Stimulated activated CD8-positive, alpha-beta memory T cell treated with anti-CD3 and anti-CD28 coated beads, Interleukin-15, amount 100 ng/mL, for 24 hours (primary cell): Measurements from ENCODE around the gene DHODH.

Experiments used
- DNase-seq: peaks from one replicate; pipeline ENCODE4 v3.0.0-alpha.2; 2020; ENCODE audit warnings: low read depth

The DHODH gene

DNA sequence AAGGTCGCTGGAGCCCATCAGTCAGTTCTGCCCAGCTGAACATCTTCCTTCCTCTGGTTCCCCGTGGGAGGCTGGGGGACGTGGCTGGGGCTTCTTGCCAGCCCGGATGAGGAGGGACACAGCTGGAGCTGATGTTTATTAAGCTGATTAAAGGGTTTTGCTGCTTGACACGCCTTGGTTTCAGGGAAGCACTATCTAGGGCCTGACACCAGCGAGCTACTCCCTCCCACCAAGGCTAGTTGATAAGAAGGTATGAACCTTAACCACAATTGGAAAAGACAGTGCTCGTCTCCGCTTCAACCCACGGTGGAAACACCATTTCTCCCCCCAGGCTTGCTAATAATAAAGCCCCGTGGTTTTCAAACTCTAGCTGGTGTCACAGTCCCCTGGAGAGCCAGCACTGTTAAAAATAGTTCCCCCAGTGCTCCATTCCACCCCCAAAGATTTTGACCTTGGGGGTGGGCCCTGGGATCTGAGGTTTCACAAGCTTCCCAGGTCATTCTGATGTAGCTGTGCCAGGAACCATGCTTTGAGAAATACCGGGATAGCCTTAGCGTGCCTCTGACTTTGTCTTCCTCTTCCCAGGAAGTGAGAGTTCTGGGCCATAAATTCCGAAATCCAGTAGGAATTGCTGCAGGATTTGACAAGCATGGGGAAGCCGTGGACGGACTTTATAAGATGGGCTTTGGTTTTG, 5.5 kb downstream of the DHODH start:
- DNase-seq: no peak

DNA sequence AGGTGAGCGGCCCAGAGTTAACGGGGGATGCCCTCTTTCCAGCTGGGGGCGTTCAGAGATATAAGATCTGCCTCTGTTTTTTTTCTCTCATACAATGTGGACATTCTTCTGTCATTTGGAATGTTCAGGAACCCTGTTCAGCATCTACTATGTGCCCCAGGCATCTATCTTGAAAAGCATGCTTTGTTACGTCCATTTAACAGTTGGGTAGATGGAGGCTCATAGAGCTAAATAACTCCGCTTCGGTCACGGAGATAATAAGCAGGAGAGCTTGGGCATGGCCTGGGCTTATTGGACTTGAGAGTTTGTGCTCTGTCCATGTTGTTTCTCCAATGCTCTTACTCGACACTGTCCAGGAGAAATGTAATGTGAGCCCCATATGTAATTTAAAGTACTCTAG, 6.1 kb downstream of the DHODH start:
- DNase-seq: no peak

DNA sequence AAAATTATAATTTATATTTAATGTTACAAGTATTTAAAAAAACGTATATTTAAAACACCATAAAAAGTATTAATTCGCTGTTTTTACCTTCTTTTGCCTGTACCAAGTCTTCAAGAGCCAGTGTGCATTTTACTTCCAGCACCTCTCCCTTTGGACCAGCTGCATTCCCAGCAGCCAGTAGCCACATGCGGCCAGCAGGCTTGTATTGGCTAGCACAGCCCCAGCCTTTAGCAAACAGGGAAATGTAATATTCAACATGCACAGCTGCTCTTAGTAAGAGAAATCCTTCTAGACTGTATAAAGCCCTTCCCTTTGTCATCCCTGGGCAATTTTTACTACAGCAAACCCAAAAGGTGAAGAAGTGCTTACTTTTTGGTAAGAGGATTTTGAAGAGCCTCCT, 6.6 kb downstream of the DHODH start:
- no peak for DNase-seq

DNA sequence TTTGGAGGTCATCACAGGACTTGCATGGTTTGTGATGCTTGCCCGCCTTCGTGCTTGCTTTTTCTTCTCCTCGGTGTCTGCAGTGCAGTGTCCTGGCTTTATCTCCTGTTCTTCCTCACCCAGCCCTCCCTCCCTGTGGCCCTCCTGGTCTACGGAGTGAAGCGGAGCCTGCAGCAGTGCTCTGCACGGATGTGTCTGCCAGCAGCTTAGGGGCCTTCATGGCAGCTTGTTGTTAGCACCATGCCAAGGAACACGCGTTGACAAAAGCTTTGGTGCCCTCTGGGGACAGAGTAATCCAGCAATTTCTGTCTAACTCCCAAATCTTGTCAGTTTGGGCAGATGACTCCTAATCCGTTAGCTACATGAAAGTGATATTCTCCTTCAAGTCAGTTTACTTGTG, 9.9 kb downstream of the DHODH start:
- DNase-seq: no peak

DNA sequence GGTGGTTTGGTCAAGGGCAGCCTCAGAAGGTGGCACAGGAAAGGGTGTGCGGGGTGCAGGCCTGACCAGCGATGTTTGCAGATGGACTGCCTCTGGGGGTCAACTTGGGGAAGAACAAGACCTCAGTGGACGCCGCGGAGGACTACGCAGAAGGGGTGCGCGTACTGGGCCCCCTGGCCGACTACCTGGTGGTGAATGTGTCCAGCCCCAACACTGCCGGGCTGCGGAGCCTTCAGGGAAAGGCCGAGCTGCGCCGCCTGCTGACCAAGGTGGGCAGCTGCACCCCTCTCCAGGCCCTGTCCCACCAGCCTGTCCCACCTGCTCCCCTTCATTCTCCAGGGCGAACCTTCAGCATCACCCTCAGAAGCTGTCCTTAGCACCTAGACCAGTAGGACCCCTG, 12.5 kb downstream of the DHODH start:
- no peak for DNase-seq

DNA sequence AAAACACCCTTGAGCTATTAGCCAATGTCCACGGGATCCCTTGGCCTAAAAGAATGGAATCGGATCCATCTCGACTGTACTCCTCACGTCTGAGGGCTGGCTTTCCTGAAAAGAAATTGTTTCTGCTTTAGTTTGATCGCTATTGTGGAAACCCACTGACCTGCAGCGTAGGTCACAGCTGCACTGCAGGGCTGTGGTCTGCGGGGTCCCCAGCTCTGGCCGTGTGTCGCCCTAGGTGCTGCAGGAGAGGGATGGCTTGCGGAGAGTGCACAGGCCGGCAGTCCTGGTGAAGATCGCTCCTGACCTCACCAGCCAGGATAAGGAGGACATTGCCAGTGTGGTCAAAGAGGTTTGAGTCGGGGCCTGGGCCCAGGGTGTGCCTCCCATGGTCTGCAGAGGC, 13.6 kb downstream of the DHODH start:
- no peak for DNase-seq

DNA sequence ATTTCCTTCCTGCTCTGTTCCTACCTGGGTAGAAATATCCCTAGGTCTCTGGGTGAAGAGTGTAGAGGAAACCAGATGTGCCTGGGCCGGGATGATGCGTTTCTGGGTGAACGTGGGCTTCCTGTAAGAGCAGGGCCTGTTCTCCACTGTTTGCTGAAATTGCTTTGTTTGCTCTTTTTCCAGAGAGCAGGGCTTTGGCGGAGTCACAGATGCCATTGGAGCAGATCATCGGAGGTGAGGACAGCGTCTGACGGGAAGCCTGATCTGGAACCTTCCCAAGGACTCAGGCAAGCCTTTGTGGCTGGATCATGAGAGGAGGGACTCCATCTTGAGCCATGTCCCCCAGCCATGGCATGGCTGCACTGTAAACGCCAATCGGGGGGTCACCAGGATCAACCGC, 15.4 kb downstream of the DHODH start:
- no peak for DNase-seq

DNA sequence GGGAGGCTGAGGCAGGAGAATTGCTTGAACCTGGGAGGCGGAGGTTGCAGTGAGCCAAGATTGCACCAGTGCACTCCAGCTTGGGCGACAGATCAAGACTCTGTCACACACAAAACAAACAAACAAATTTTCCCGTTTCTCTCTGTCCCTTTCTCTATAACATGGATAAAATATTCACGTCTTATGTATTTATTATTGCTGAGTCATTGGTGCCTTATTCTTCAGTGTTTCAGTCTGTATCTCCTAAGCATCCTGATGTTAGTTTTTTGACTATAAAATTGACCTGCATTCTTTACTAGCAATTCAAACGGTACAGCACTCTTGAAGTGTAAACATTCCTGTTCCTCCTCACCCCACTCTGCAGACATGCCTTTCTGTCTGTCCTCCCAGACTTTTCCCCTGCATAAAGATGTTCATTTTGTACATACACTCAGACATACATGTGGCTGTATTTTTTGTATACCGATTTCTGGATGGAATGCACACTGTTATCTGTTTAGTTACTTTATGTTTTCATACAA, 16.4 kb downstream of the DHODH start:
- DNase-seq: no peak

DNA sequence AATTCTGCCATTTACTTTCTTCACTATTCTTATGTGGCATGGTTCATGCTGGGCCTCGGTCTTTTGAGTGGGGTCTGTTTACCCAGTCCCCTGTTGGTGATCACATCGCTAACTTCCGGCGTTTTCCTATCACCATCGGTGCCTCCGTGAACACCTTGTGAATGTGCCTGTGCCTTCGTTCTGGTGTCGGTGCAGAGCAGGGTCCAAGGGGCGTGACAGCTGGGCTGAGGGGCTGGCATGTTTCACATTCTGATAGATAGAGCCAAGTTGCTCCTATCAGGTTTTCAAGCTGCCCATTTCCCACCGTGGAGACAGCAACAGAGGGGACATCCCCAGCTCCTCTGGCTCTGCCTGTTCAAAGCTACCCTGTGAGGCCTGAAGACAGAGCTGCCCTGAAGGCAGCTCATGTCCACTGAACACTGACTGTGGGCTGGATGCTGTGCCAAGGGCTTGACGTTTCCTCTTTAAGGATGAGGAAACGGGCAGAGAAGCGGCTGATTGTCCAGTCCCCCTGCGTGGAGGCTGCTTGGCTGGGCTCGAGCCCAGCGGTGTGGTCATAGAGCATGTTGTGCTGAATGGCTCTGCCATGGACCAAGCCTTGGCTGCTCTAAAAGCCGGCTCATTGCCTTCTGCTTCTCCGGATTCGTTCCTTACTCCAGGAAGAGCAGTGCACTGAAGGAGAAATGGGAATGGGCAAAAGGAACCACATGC, 17.0 kb downstream of the DHODH start:
- no peak for DNase-seq

DNA sequence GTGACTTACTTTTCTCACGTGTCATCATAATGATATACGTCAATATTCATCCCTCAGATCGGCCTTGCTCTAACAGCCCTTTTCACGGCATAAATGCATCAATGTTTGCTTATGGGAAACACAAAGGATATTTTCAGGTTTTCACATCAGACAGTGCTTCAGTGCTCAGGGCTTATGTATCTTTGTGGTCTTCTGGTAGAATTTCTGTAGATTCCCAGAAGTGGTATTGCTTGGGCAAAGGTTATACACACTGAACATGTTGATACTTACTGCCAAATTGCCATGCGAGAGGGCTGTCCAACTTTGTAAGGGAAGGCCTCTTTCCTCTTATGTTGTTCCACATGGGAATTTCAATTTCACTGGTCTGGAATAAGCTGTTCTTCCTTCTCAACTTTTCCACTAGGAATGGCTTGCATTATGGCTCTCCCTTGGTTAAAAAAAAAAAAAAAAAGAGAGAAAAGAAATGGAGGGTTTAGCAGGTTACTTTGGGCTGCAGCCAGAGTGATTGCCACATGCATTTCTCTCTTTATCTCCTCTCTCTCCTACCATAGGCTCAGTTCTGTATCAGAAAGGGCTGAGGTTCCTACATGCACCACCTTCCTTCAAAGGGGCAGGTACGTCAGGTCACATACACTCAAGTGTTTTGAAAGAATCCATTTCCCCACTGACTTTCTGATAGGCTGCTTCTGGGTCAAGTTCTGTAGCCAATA, 19.3 kb downstream of the DHODH start:
- no peak for DNase-seq

DNA sequence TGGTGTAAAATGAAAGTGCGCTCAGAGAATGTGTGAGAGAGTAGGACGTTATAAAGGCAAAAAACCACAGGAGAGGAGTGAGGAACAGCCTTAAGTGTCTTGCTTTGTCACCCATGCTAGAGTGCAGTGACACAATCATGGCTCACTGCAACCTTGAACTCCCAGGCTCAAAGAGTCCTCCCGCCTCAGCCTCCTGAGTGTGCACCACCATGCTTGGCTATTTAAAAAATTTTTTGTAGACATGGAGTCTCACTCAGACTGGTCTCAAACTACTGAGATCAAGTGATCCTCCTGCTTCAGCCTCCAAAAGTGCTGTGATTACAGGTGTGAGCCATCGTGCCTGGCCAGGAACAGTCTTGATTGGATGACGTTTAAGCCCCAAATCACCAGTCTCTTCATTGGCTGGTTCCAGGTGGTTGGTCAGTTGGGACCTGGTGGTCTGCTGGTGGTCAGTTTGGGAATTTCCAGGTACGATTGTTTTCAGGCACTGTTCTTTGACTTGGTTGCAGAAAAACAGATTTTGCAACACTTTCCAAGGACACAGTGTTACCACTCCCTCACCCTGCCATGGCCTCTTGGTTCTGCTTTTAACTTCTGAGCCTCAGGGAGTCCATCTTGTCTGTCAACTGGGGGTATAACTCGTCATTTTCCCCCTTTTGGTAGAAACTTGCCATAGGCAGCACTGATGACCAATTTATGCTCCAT, 21.2 kb downstream of the DHODH start:
- no peak for DNase-seq

DNA sequence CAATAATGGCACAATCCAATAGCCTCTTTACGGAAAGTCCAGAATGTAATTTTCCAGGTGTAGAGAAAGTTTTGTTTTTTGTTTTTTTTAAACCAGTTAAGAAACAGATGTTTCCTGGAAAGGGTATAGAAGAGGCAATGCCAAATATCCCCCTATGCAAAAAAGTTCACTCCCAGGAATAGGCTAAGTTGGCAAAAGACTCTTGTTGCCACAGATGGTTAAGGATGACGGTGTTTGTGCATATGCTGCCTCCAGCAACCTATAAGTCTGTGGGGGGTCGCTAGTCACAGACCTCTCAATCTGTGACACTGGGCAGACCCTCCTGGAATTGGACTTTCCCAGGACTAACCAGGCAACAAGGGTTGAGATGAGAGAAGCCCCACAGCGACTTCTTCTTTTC, 24.9 kb downstream of the DHODH start:
- DNase-seq: no peak

DNA sequence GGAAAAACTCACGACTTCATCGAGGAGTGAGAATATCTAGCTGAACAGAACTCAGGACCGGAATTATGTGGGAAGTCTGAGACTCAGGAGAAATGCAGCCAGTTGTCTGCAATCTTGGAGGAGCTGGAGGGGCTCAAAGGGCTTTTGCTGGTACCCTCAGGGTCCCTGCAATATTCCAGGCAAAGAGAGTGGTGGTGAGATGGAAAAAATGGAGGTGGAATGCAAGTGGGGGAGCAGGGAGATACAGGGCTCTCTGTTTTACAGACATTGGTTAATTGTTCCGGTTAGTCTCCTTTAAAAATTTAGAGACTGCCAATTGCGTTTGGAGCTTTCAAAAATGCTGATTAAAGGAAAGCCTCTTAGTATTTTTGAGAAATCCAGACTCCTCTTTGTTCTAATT, 27.6 kb downstream of the DHODH start:
- DNase-seq: no peak

DNA sequence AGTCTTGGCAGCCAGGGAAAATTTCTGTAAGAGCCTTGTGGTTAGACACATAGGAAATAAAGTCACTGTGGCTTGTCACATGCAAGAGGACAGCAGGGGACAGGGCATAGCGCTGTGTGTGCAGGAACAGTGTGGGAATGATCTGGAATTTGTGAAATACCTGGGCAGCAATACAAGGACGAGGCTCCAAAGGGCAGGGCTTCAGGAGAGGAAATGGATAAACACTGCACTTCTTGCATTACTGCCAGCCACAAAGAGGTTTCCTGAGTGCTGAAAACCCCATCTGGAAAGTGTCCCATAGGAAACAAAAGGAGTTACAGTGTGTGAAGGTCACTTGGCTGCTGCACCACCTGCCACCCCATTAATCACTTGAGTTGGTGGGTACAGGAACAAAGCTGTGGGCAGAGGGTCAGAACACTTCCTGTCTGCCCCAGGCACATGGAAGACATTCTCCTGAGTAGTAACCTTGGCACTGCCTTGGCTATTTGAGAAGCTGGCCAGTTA, 33.7 kb downstream of the DHODH start:
- DNase-seq: no peak

DNA sequence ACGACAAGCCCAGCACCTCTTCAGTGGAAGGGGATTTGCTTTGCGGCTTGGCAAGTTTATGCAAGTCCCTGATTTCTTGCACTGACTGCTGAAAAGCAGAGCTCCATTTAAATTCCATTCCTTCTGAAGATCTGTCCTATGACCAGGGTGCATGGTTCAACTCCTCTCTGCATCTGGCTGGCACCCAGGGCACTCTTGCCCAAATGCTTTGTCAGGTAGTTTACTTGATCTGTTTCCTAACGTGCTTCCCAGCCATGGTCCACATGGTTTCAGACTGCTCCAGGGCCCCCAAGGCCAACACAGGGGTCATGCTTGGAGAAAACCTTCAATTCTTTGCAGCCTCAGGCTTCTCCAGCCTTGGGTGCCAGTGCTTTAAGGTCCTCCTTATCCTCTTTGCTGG, 34.5 kb downstream of the DHODH start:
- no peak for DNase-seq

DNA sequence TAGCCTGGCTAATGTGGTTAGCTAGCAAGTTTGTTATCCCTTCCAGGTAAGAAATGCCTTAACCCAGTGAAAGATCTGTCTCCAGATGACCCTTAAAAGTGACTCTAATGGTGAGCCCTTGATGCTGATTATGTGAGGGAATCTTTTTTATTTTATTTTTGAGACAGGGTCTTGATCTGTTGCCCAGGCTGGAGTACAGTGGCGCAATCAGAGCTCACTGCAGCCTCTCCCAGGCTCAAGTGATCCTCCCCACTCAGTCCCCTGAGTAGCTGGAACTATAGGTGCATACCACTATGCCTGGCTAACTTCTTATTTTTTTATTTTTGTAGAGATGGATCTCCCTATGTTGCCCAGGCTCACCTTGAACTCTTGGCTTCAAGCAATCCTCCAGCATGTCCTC, 35.0 kb downstream of the DHODH start:
- DNase-seq: no peak

DNA sequence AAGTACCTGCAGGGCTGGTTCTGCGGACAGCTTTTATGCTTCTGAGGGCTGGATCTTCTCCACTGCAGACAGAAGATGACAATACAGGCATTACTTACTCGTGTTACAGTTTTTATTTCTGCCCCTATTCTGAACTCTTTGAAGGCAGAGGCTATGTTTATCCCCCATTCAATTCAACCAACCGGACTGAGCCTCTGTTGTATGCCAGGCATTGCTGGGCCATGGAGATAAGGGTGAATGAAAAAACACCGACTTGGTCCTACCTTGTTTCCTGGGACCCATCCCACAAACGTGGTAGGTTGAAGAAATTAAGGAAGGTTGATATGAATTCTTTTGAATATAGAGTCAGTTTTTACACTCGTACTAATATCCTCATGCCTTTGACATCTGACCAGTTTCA, 35.8 kb downstream of the DHODH start:
- DNase-seq: no peak

DNA sequence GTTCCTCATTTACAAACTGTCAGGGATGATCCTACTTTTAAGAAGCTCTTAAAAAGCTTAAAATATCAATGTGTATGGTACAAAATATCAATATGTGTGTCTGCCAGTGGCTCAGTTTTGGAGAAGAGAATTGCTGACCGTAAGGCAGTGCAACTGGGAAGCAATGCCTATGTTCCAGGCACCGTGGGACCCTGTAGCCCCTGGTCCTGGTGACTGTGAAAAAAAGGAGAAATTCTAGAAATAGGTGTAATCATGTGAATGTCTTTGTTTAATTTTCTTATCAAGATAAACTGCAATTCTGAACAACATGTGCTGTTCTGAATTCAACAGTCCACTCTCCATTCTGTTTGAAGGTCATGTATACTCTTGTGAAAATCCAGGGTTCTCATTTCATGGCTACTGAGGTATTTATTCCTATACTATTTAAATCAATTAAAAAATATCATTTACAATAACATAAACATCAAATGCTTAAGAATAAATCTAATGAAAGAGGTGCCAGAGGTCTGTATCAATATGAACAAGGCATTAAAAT, 36.3 kb downstream of the DHODH start:
- DNase-seq: no peak

DNA sequence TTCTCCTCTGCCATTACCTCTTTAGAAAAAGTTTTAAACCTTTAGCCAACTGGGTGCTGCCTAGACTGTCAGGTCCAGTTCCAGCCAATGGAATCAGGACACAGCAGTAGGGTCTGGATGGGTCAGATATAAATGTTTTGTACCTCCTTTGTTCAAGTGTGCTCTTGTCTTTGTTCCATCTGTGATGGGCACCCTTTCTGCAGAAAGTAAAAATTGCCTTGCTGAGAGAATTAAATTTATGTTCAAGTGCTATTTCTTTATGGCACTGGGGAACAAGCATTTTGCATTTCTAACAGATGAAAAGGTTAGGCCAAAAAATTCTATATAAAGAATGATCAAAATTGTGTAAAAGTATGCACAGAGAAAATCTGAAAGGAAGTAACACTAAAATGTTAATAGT, 40.6 kb downstream of the DHODH start:
- no peak for DNase-seq

DNA sequence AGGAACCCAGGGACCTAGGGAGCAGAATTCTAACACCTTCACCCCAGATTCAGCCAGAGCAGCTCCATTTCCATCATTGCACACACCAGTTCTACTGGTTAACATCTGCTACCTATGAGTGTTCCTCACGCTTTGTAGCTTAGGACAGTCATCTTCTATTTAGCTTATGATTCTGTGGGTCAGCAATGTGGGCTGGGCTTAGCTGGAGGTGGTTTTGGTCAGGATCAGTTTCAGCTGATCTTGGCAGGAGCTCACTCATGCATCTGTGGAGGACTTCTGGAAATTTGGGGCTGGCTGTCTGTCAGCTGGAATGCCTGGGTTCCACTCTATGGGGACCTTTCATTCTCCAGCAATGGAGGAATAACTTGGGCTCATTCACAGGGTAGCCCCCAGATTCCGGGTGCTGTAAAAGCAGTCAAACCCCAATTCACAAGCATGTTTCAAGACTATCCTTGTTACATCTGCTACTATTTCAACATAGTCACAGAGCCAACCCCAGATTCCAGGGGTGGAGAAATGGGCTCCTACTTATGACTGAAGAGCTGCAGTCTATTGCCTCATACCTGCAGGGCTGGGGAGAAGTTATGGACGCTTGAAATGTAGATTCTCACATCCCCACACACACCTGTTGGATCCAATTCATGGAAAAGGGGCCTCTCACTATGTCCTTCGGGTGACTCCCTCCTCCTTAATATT, 42.4 kb downstream of the DHODH start:
- no peak for DNase-seq

DNA sequence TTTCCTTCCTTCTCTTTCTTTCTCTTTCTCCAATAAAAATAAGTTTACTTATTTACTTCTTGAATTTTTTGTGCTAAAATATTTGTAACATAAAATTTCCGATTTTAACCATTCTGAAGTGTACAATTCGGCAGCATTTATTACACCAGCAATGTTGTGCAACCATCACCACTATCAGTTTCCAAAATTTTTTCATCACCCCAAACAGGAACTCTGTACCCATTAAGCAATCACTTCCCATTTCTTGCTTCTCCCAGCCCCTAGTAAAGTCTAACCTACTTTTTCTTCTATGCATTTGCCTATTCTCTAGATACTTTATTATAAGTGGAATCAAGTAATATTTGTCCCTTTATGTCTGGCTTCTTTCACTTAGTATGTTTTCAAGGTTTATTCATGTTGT, 43.3 kb downstream of the DHODH start:
- DNase-seq: no peak
